Prostate gland (tissue), 2 donors: ENCODE measurements around the gene CBX6. TPM values are rescaled to one million over a fixed set of nuclear protein-coding genes. Genes with fewer than 3 reads are reported as not detected.

Experiments
- DNase-seq: peaks from one replicate; pipeline ENCODE4 v3.0.0-alpha.2; 2019; ENCODE audit warnings: low spot score
- H3K27ac ChIP-seq, 2 donors: fragments of 200-600 bp; sonication (generic); 2 replicates each; pipeline ENCODE4 v1.5.1; 2017 to 2019
- H3K27me3 ChIP-seq: fragments of 200-600 bp; sonication (generic); replicated peaks from 2 replicates; pipeline ENCODE4 v1.5.1; 2019; ENCODE audit not compliant: insufficient read depth
- H3K36me3 ChIP-seq, 2 donors: fragments of 200-600 bp; sonication (generic); 1 replicate in 1 of 2; 2 replicates in 1 of 2; pipeline versions ENCODE4 v1.5.1 to v1.8.1; 2017 to 2019
- H3K4me1 ChIP-seq: fragments of 200-600 bp; sonication (generic); replicated peaks from 2 replicates; pipeline ENCODE4 v1.5.1; 2019
- H3K4me3 ChIP-seq, 2 donors: fragments of 200-600 bp; sonication (generic); 2 replicates each; pipeline ENCODE4 v1.5.1; 2017 to 2019
- H3K9me3 ChIP-seq: fragments of 200-600 bp; sonication (generic); 2 replicates; pipeline ENCODE4 v1.5.1; 2017
- CTCF ChIP-seq, 4 experiments: fragments of 200-600 bp in 2 of 4; fragments of 450-650 bp in 2 of 4; sonication (generic) in 2 of 4; IDR thresholded peaks; 1 replicate in 3 of 4; 2 replicates in 1 of 4; pipeline ENCODE4 v1.5.1; 2016 to 2019; ENCODE audit warnings: antibody characterized with exemption in 4 of 4, mild to moderate bottlenecking in 2 of 4, moderate library complexity in 2 of 4
- POLR2A ChIP-seq: fragments of 450-650 bp; IDR thresholded peaks from one replicate; pipeline ENCODE4 v1.6.1; 2016; ENCODE audit warnings: antibody characterized with exemption, mild to moderate bottlenecking
- POLR2AphosphoS5 ChIP-seq: sonication (generic); formaldehyde crosslinking; IDR thresholded peaks from one replicate; pipeline ENCODE4 v1.6.1; 2017; ENCODE audit warnings: antibody characterized with exemption
- WGBS: methylation state at CpG from one replicate; pipeline ENCODE4 v1.1.5; 2018; 5-methylcytosine and 5-hydroxymethylcytosine counted together
- intact Hi-C: fragments of 100-400 bp; cut with DNase I; formaldehyde crosslinking; loops from one replicate; pipeline ENCODE4 v1.14.2; 2022
- total RNA-seq, 2 donors: library from RNA; depleted of rRNA; stranded (reverse); fragments of >200 nt; gene quantifications; one replicate each; pipeline ENCODE4 v1.1.0, GENCODE V29; 2016

The CBX6 gene
- total RNA-seq, 2 donors from 2014 or later, result 39.9 to 56.2 TPM

- Histone ChIP-seq H3K4me3 (no peak overlapping the region), H3K36me3 (no peaks in the 10 kb centered on the region), H3K27ac (no peak overlapping the region), H3K9me3 (no peaks in the 10 kb centered on the region), H3K4me1 (no peaks in the 10 kb centered on the region), H3K27me3 (no peaks in the 10 kb centered on the region)
- 82% methylated on average over 10 of the region's 10 CpGs for WGBS
- TF ChIP-seq CTCF (IDR thresholded peaks at IDR 0.05) (no peak), POLR2A (no peak), POLR2AphosphoS5 (no peak)
- intact Hi-C loops, result no loop called here
- no peak for DNase-seq
Observed at GRCh38 chr22:38819387-38819940, 52.6 kb downstream of the CBX6 start.

GRCh38 chr22:38817196-38817595 is 54.8 kb downstream of the CBX6 start:
- Histone ChIP-seq H3K36me3 (no peaks in the 10 kb centered on the region), H3K27me3 (no peaks in the 10 kb centered on the region), H3K4me1 (no peaks in the 10 kb centered on the region), H3K4me3 (no peak overlapping the region), H3K9me3 (no peaks in the 10 kb centered on the region), H3K27ac (no peak overlapping the region)
- DNase-seq, result no peak
- TF ChIP-seq POLR2AphosphoS5, result no peak
- no peak for TF ChIP-seq POLR2A
- intact Hi-C loops, result no loop called here
- 87% methylated on average over 6 of the region's 6 CpGs for WGBS

- no peak overlapping the region for H3K4me3 ChIP-seq
- TF ChIP-seq POLR2A (no peak), CTCF (IDR thresholded peaks at IDR 0.05) (no peak), POLR2AphosphoS5 (no peak)
- intact Hi-C loops, result no loop called here
- WGBS, result 55% methylated on average over 1 of the region's 1 CpG
- no peak for DNase-seq
- H3K36me3 ChIP-seq, result no peaks in the 10 kb centered on the region
- H3K27ac ChIP-seq, result no peak overlapping the region
- no peaks in the 10 kb centered on the region for H3K4me1 ChIP-seq
- H3K9me3 ChIP-seq, result no peaks in the 10 kb centered on the region
- H3K27me3 ChIP-seq, result no peaks in the 10 kb centered on the region
Observed at GRCh38 chr22:38815842-38816241, 56.2 kb downstream of the CBX6 start.

Other genes starting within 250 kb of the CBX6 start
- 1 to 10 TPM; 1.0 to 2.2 TPM for gene FAM227A, start 215.8 kb downstream of the CBX6 start, total RNA-seq
- 10 to 100 TPM; 24.7 to 41.0 TPM for gene CBY1, start 215.6 kb downstream of the CBX6 start, total RNA-seq
- gene TOMM22, start 190.3 kb downstream of the CBX6 start, total RNA-seq, result 10 to 100 TPM; 44.5 to 50.8 TPM
- 10 to 100 TPM; 56.7 to 69.2 TPM for gene JOSD1, start 171.3 kb downstream of the CBX6 start, total RNA-seq
- gene GTPBP1, start 166.3 kb downstream of the CBX6 start, total RNA-seq, result 10 to 100 TPM; 61.9 to 74.5 TPM
- 100 to 1,000 TPM; 401 to 445 TPM for gene SUN2, start 116.2 kb downstream of the CBX6 start, total RNA-seq
- gene DNAL4, start 78.1 kb downstream of the CBX6 start, total RNA-seq, result 10 to 100 TPM; 36.9 to 41.8 TPM
- gene NPTXR, start 28.2 kb downstream of the CBX6 start, total RNA-seq, result 10 to 100 TPM; 12.6 to 36.2 TPM
- 1 to 10 TPM in 1 of 2 donors, not detected in 1; 1.6 TPM for gene APOBEC3A, start 85.4 kb upstream of the CBX6 start, total RNA-seq
- gene APOBEC3B, start 110.1 kb upstream of the CBX6 start, total RNA-seq, result 1 to 10 TPM in 1 of 2 donors, under 1 TPM in 1; 0.91 to 1.5 TPM
- 10 to 100 TPM; 21.4 to 52.3 TPM for gene APOBEC3C, start 142.0 kb upstream of the CBX6 start, total RNA-seq
- gene APOBEC3D, start 148.9 kb upstream of the CBX6 start, total RNA-seq, result 1 to 10 TPM in 1 of 2 donors, under 1 TPM in 1; 0.77 to 4.0 TPM
- 10 to 100 TPM in 1 of 2 donors, 1 to 10 TPM in 1; 4.4 to 28.3 TPM for gene APOBEC3F, start 168.6 kb upstream of the CBX6 start, total RNA-seq
- gene APOBEC3G, start 205.1 kb upstream of the CBX6 start, total RNA-seq, result 10 to 100 TPM; 17.7 to 52.3 TPM
- 1 to 10 TPM in 1 of 2 donors, not detected in 1; 4.1 TPM for gene APOBEC3H, start 225.0 kb upstream of the CBX6 start, total RNA-seq